GM21360 (cell line): Measurements from ENCODE around the gene WHRN.

Experiments
- ATAC-seq: cut with Tn5 transposase; IDR thresholded peaks from one replicate; pipeline ENCODE4 v1.9.1; 2021; ENCODE audit warnings: mild to moderate bottlenecking, moderate library complexity; ENCODE audit not compliant: unreplicated experiment

The WHRN gene

GRCh38 chr9:114505187-114506081 lies at the start of gene WHRN:
TSS of gene WHRN (minus strand) at chr9:114505473. CDS start at chr9:114504801, 672 bp downstream.
- peak; percentile 85 for ATAC-seq

GRCh38 chr9:114553202-114553601 lies 47.9 kb upstream of the WHRN start:
- ATAC-seq: no peak

GRCh38 chr9:114552706-114553105 lies 47.4 kb upstream of the WHRN start:
- no peak for ATAC-seq

- no peak for ATAC-seq
These were observed 46.7 kb upstream of the WHRN start for GRCh38 chr9:114551750-114552685.

- no peak for ATAC-seq
These were observed 44.5 kb upstream of the WHRN start for GRCh38 chr9:114549697-114550330.

GRCh38 chr9:114546851-114547250 lies 41.6 kb upstream of the WHRN start:
- no peak for ATAC-seq

- no peak for ATAC-seq
These were observed 39.8 kb upstream of the WHRN start for GRCh38 chr9:114545055-114545454.

- ATAC-seq: no peak
These were observed 34.6 kb upstream of the WHRN start for GRCh38 chr9:114539701-114540380.

GRCh38 chr9:114538241-114538640 lies 33.0 kb upstream of the WHRN start:
- peak; percentile 79 for ATAC-seq

GRCh38 chr9:114532561-114533237 lies 27.4 kb upstream of the WHRN start:
- no peak for ATAC-seq

GRCh38 chr9:114529285-114529684 lies 24.0 kb upstream of the WHRN start:
- ATAC-seq: no peak

- no peak for ATAC-seq
These were observed 21.5 kb upstream of the WHRN start for GRCh38 chr9:114526807-114527206.

- ATAC-seq: no peak
These were observed 20.2 kb upstream of the WHRN start for GRCh38 chr9:114525513-114525912.

GRCh38 chr9:114524247-114524681 lies 19.0 kb upstream of the WHRN start:
- ATAC-seq: no peak

- ATAC-seq: no peak
These were observed 17.6 kb upstream of the WHRN start for GRCh38 chr9:114522847-114523246.

GRCh38 chr9:114522286-114522685 lies 17.0 kb upstream of the WHRN start:
- ATAC-seq: no peak

- ATAC-seq: no peak
These were observed 16.6 kb upstream of the WHRN start for GRCh38 chr9:114521846-114522245.

GRCh38 chr9:114518599-114519022 lies 13.3 kb upstream of the WHRN start:
- ATAC-seq: no peak

- ATAC-seq: no peak
These were observed 12.8 kb upstream of the WHRN start for GRCh38 chr9:114518120-114518519.

- no peak for ATAC-seq
These were observed 11.6 kb upstream of the WHRN start for GRCh38 chr9:114516913-114517312.
